ENCODE results near the gene NEK10.

The NEK10 gene

GRCh38 chr3:27085829-27086730 is 283.1 kb downstream of the NEK10 start:
- Histone ChIP-seq H3K27ac (no peak overlapping the region), H3K4me3 (no peak overlapping the region)
- TF ChIP-seq CTCF (IDR thresholded peaks at IDR 0.05), result no peak
- DNase-seq (ENCODE audit: low spot score), result no peak

GRCh38 chr3:27081992-27082607 is 287.1 kb downstream of the NEK10 start:
- no peak for TF ChIP-seq CTCF (IDR thresholded peaks at IDR 0.05)
- Histone ChIP-seq H3K27ac (no peak overlapping the region), H3K4me3 (no peak overlapping the region)
- no peak for DNase-seq (ENCODE audit: low spot score)

- no peak overlapping the region for H3K4me3 ChIP-seq
- no peak for TF ChIP-seq CTCF (IDR thresholded peaks at IDR 0.05)
- H3K27ac ChIP-seq, result no peak overlapping the region
- DNase-seq (ENCODE audit: low spot score), result no peak
These were observed 287.6 kb downstream of the NEK10 start for GRCh38 chr3:27081566-27081965.

- no peak overlapping the region for H3K4me3 ChIP-seq
- no peak for DNase-seq (ENCODE audit: low spot score)
- H3K27ac ChIP-seq, result no peak overlapping the region
- TF ChIP-seq CTCF (IDR thresholded peaks at IDR 0.05), result no peak
These were observed 289.0 kb downstream of the NEK10 start for GRCh38 chr3:27080258-27080525.

GRCh38 chr3:27079427-27080257 is 289.5 kb downstream of the NEK10 start:
- no peak for TF ChIP-seq CTCF (IDR thresholded peaks at IDR 0.05)
- DNase-seq (ENCODE audit: low spot score), result no peak
- no peak overlapping the region for H3K27ac ChIP-seq
- H3K4me3 ChIP-seq, result no peak overlapping the region

- H3K27ac ChIP-seq, result no peak overlapping the region
- H3K4me3 ChIP-seq, result no peak overlapping the region
- no peak for TF ChIP-seq CTCF (IDR thresholded peaks at IDR 0.05)
- DNase-seq (ENCODE audit: low spot score), result no peak
These were observed 290.8 kb downstream of the NEK10 start for GRCh38 chr3:27078246-27078913.

All from coronary artery (tissue), 2 donors.